ENCODE measurements around the gene NXPH4.

DNA sequence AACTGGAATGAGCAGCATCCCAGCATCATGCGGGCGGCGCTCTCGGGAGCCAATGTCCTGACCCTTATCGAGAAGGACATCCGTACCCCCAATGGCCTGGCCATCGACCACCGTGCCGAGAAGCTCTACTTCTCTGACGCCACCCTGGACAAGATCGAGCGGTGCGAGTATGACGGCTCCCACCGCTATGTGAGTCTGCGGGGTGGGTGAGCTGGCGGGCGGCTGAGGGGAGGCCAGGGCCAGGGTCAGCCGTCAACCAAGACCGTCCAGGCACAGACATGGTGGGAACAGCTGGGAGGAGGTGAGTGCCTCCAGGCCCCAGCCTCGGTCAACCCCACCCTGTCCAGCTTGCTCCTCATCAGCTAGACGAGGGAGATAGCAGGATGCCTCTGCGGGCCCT, 25.8 kb upstream of the NXPH4 start:
- TF ChIP-seq, protein P1, sequence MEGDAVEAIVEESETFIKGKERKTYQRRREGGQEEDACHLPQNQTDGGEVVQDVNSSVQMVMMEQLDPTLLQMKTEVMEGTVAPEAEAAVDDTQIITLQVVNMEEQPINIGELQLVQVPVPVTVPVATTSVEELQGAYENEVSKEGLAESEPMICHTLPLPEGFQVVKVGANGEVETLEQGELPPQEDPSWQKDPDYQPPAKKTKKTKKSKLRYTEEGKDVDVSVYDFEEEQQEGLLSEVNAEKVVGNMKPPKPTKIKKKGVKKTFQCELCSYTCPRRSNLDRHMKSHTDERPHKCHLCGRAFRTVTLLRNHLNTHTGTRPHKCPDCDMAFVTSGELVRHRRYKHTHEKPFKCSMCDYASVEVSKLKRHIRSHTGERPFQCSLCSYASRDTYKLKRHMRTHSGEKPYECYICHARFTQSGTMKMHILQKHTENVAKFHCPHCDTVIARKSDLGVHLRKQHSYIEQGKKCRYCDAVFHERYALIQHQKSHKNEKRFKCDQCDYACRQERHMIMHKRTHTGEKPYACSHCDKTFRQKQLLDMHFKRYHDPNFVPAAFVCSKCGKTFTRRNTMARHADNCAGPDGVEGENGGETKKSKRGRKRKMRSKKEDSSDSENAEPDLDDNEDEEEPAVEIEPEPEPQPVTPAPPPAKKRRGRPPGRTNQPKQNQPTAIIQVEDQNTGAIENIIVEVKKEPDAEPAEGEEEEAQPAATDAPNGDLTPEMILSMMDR (IDR thresholded peaks at IDR 0.05): no peak
- TF ChIP-seq POLR2A (IDR thresholded peaks at IDR 0.05): no peak

All from right lobe of liver (tissue), 4 donors.